ENCODE results near the gene PLAC8. TPM values are rescaled to one million over a fixed set of nuclear protein-coding genes. Genes with fewer than 3 reads are reported as not detected.
"Not testable (repeated sequence)": the region's sequence is repeated elsewhere in the genome, so short reads cannot be mapped to it uniquely, and the experiment has no call there.

Gene PLAC8, protein sequence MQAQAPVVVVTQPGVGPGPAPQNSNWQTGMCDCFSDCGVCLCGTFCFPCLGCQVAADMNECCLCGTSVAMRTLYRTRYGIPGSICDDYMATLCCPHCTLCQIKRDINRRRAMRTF
- 4.3 TPM for polyA plus RNA-seq (2013, experiment 1 of 2)
- polyA plus RNA-seq (2013, experiment 2 of 2), result 4.5 TPM

DNA sequence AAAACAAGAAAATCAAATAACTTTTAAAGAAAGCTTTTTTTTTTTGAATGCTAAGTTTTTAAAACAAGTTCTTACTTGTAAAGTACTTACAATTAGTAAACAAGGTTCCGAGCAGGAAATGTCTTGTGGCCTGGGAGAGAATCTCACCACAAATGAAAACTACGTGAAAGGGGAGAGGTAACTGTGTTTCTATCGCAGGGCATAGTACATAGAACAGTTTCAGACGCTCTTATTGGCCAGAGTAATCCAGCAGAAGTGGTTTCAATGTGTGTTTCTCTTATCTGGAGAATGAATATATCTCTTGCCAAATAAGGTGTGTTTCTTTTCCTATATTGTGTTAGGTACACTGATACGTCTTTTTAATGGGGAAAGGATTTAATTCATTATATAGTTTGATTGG lies at the start of gene PLAC8:
PLAC8 (minus strand) TSS at position 154 of the 400 bp plus-strand sequence. CDS start 6,808 bp downstream, outside the sequence.
- H3K4me1 ChIP-seq (ENCODE audit: control insufficient read depth, insufficient read depth, low read length, poor library complexity, severe bottlenecking), result peaks cover 16% of the 10 kb centered on the region
- no peak within 1 kb of the TSS for H3K4me3 ChIP-seq (ENCODE audit: extremely low read depth, insufficient read depth, low read length, poor library complexity, severe bottlenecking)
- no peaks in the 10 kb centered on the region for H3K9me3 ChIP-seq (ENCODE audit: control insufficient read depth, low read length)
- H3K27ac ChIP-seq (ENCODE audit: low read depth, low read length, severe bottlenecking), result peak within 1 kb of the TSS; percentile 38
- 63 to 68% methylated on average over 2 to 3 of the region's 5 CpGs for WGBS, 2 experiments (ENCODE audit: insufficient coverage in 2 of 2)
- no peaks in the 10 kb centered on the region for H3K36me3 ChIP-seq (ENCODE audit: control insufficient read depth, insufficient read depth, low read length)

DNA sequence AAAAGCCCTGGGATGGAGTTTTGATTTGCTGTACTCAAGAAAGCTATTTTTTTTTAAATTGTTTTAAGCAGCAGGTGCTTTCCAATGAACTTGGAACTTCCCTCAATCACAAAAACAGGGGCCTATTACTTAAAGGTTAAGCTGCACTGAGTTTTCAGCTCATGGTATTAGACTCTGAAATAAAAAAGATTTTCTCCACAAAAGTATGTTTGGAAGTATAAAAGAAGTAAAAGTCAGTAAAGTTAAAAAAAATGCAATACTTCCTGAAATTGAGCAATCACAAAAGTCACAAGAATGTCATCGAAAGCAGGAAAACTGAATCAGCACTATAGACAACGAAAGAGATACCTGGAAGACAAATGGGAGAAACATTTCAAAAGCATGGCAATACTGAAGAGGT lies 38.9 kb upstream of the PLAC8 start:
- Histone ChIP-seq H3K4me3 (ENCODE audit: extremely low read depth, insufficient read depth, low read length, poor library complexity, severe bottlenecking) (no peak overlapping the region), H3K27ac (ENCODE audit: low read depth, low read length, severe bottlenecking) (no peak overlapping the region), H3K4me1 (ENCODE audit: control insufficient read depth, insufficient read depth, low read length, poor library complexity, severe bottlenecking) (peaks cover 4% of the 10 kb centered on the region), H3K36me3 (ENCODE audit: control insufficient read depth, insufficient read depth, low read length) (no peaks in the 10 kb centered on the region), H3K9me3 (ENCODE audit: control insufficient read depth, low read length) (no peaks in the 10 kb centered on the region)
- 95% methylated on average over 2 of the region's 2 CpGs for WGBS, 2 experiments (ENCODE audit: insufficient coverage in 2 of 2)

DNA sequence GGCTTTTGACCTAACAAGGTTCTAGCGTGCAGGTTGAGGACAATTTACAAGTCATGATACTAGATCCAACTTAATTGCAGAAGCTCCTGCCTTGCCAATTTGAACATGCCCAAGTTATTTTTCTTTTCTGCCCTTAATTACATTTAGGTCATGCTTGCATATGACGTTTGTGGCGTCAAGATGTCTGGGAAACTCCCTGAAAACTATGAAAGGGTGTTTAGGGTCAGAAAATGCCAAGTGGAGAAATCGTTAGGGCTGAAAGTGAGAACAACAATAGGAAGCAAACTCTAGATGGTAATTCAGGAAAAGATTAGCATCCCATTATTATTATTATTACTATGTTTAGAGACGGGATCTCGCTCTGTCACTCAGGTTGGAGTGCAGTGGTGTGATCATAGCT lies 38.2 kb upstream of the PLAC8 start:
- H3K36me3 ChIP-seq (ENCODE audit: control insufficient read depth, insufficient read depth, low read length), result no peaks in the 10 kb centered on the region
- H3K9me3 ChIP-seq (ENCODE audit: control insufficient read depth, low read length), result no peaks in the 10 kb centered on the region
- 85 to 100% methylated on average over 2 to 4 of the region's 6 CpGs for WGBS, 2 experiments (ENCODE audit: insufficient coverage in 2 of 2)
- H3K27ac ChIP-seq (ENCODE audit: low read depth, low read length, severe bottlenecking), result no peak overlapping the region
- peaks cover 4% of the 10 kb centered on the region for H3K4me1 ChIP-seq (ENCODE audit: control insufficient read depth, insufficient read depth, low read length, poor library complexity, severe bottlenecking)
- no peak overlapping the region for H3K4me3 ChIP-seq (ENCODE audit: extremely low read depth, insufficient read depth, low read length, poor library complexity, severe bottlenecking)

DNA sequence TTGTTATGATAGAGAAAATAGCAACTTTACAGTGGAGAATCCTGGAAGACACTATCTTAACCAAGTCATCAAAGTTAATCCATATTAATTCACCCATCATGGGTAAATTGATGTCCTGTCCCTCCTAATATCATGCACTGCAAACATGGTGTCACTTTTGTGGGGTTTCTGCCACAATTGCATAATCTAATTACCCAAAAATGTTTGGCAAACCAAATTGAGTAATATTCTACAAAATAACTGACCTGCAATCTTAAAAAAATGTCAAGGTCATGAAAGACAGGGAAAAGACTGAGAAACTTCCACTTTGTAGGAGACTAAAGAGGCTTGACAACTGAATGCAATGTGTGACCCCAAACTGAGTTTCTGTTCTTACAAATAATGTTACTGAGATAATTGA lies 37.1 kb upstream of the PLAC8 start:
- H3K27ac ChIP-seq (ENCODE audit: low read depth, low read length, severe bottlenecking), result no peak overlapping the region
- H3K9me3 ChIP-seq (ENCODE audit: control insufficient read depth, low read length), result no peaks in the 10 kb centered on the region
- no peak overlapping the region for H3K4me3 ChIP-seq (ENCODE audit: extremely low read depth, insufficient read depth, low read length, poor library complexity, severe bottlenecking)
- H3K4me1 ChIP-seq (ENCODE audit: control insufficient read depth, insufficient read depth, low read length, poor library complexity, severe bottlenecking), result peaks cover 4% of the 10 kb centered on the region
- H3K36me3 ChIP-seq (ENCODE audit: control insufficient read depth, insufficient read depth, low read length), result no peaks in the 10 kb centered on the region

DNA sequence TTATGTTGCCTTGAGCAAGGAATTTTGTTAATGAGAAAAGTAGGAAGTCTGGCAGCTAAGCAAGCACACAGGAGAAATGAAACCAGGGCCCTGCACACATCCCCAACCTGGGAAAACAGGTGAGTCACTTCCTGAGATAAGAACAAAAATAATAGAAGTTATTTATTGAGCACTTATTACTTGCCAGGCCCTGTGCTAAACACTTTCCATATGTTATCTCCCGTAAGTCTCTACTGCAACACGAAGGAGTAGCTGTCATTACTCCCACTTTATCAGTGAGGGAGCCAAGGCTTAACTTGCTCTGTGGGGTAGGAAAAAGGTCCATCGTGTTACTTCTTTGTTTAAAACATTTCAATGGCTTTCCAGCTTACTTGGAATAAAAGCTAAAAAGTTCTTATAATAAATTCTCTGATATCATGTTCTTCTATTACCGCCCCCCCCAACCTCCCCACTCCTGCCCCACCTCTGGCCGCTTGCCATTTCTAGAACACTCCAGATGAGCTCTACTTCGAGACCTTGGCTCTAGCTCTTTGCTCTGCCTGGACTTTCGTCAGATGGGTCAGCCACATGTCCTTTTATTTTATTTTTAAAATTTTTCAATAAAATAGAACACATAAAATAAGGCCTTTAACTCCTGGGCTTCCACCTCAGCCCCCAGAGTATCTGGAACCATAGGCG lies 36.3 kb upstream of the PLAC8 start:
- no peaks in the 10 kb centered on the region for H3K36me3 ChIP-seq (ENCODE audit: control insufficient read depth, insufficient read depth, low read length)
- H3K9me3 ChIP-seq (ENCODE audit: control insufficient read depth, low read length), result no peaks in the 10 kb centered on the region
- WGBS, 2 experiments (ENCODE audit: insufficient coverage in 2 of 2), result 93 to 95% methylated on average over 3 to 4 of the region's 8 CpGs
- no peak overlapping the region for H3K27ac ChIP-seq (ENCODE audit: low read depth, low read length, severe bottlenecking)
- peaks cover 4% of the 10 kb centered on the region for H3K4me1 ChIP-seq (ENCODE audit: control insufficient read depth, insufficient read depth, low read length, poor library complexity, severe bottlenecking)
- H3K4me3 ChIP-seq (ENCODE audit: extremely low read depth, insufficient read depth, low read length, poor library complexity, severe bottlenecking), result no peak overlapping the region

DNA sequence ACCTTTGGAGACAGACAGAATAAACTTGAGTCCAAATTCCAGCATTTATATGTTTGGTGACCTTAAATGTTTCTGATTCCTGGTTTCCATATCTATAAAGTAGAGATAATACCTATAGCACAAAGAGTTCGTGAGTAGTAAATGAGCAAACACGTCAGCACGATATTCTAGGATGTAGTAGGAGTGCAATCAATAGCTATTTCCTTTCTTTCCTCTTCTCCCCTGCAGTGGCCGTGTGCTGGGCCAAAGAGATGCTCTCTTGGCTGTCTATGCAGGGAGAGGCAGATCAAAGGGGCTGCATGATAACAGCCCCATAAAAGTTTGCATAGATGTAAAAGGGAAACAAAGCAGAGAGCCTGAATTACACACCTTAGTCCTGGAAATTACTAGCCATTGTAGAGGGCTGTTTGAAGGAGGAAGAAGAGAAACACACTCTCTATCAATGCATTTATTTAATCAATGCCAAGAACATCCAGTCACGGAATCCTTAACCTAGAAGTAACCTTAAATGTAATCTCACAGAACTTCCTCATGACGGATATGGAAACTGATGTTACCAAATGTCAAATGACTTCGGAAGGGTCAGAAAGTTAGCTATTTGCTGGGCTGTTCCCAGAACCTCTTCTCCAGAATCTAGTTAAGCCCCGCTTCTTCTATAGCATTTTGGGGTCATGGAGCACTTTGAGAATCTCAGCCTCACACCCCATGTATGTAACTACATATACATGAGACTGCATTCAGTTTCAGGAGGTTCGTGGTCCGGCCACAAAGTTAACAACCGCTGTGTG lies 35.5 kb upstream of the PLAC8 start:
- H3K9me3 ChIP-seq (ENCODE audit: control insufficient read depth, low read length), result no peaks in the 10 kb centered on the region
- no peaks in the 10 kb centered on the region for H3K36me3 ChIP-seq (ENCODE audit: control insufficient read depth, insufficient read depth, low read length)
- H3K4me1 ChIP-seq (ENCODE audit: control insufficient read depth, insufficient read depth, low read length, poor library complexity, severe bottlenecking), result peaks cover 4% of the 10 kb centered on the region
- WGBS, 2 experiments (ENCODE audit: insufficient coverage in 2 of 2), result 84 to 92% methylated on average over 3 to 7 of the region's 11 CpGs
- H3K4me3 ChIP-seq (ENCODE audit: extremely low read depth, insufficient read depth, low read length, poor library complexity, severe bottlenecking), result no peak overlapping the region
- H3K27ac ChIP-seq (ENCODE audit: low read depth, low read length, severe bottlenecking), result no peak overlapping the region

DNA sequence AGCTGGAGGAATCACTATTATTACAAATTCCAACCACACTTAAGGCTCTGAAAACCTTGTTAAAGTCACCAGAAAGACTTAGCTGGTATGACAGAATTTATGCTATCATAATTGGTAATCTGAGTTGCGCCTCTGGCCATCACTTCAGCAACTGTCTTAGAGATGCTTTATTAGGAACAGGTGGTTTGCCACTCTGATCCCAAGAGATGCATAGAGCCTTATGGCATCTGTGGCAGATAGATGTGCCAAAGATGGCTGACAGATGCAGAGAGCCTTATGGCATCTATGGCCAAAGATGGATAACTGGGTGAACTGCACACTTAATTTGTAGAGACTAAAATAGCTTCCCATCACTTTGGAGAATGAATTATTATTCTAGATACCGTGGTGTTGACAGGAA lies 32.3 kb upstream of the PLAC8 start:
- Histone ChIP-seq H3K36me3 (ENCODE audit: control insufficient read depth, insufficient read depth, low read length) (no peaks in the 10 kb centered on the region), H3K4me3 (ENCODE audit: extremely low read depth, insufficient read depth, low read length, poor library complexity, severe bottlenecking) (no peak overlapping the region), H3K9me3 (ENCODE audit: control insufficient read depth, low read length) (no peaks in the 10 kb centered on the region), H3K27ac (ENCODE audit: low read depth, low read length, severe bottlenecking) (no peak overlapping the region), H3K4me1 (ENCODE audit: control insufficient read depth, insufficient read depth, low read length, poor library complexity, severe bottlenecking) (peaks cover 4% of the 10 kb centered on the region)
- WGBS, 2 experiments (ENCODE audit: insufficient coverage in 2 of 2), result 86 to 100% methylated on average over 1 of the region's 2 CpGs

DNA sequence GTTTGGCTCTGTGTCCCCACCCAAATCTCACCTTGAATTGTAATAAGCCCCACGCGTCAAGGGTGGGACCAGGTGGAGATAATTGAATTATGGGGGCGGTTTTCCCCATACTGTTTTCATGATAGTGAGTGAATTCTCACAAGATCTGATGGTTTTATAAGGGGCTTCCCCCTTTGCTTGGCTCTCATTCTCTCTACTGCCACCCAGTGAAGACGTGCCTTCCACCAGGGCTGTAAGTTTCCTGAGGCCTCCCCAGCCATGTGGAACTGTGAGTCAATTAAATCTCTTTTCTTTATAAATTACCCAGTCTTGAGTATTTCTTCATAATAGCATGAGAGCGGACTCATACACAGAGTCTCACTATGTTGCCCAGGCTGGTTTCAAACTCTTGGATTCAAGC lies 31.2 kb upstream of the PLAC8 start:
- H3K4me3 ChIP-seq (ENCODE audit: extremely low read depth, insufficient read depth, low read length, poor library complexity, severe bottlenecking); H3K9me3 ChIP-seq (ENCODE audit: control insufficient read depth, low read length); H3K27ac ChIP-seq (ENCODE audit: low read depth, low read length, severe bottlenecking); H3K4me1 ChIP-seq (ENCODE audit: control insufficient read depth, insufficient read depth, low read length, poor library complexity, severe bottlenecking); H3K36me3 ChIP-seq (ENCODE audit: control insufficient read depth, insufficient read depth, low read length): not testable (repeated sequence)
- 60 to 100% methylated on average over 1 to 2 of the region's 5 CpGs for WGBS, 2 experiments (ENCODE audit: insufficient coverage in 2 of 2)

DNA sequence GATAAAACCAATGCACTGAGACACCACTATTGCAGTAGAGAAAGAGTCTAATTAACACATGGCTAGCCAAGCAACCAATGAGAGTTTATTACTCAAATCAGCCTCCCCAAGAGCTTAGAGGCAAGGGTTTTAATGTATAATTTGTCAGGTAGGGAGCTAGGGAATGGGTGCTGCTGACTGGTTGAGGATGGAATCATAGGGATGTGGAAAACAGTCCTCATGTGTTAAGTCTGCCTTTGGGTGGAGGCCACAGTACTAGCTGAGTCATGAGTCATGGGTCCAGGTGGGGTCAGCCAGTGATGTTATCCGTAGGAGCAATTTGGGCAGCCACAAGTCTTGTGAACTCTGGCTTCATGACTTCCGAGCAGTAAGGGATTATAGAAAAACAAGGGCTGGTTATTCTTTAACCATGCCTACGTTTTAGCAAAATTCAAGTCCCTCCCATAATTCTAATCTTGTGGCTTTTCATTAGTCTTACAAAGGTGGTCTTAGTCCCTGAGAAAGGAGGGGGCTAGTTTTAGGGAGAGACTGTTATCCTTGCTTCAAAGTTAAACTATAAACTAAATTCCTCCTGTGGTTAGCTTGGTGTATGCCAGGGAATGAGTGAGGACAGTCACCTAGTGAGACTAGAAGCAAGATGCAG lies 25.1 kb upstream of the PLAC8 start:
- peaks cover 18% of the 10 kb centered on the region for H3K9me3 ChIP-seq (ENCODE audit: control insufficient read depth, low read length)
- no peak overlapping the region for H3K27ac ChIP-seq (ENCODE audit: low read depth, low read length, severe bottlenecking)
- H3K4me1 ChIP-seq (ENCODE audit: control insufficient read depth, insufficient read depth, low read length, poor library complexity, severe bottlenecking), result no peaks in the 10 kb centered on the region
- WGBS, 2 experiments (ENCODE audit: insufficient coverage in 2 of 2), result 90 to 100% methylated on average over 1 to 2 of the region's 3 CpGs
- no peaks in the 10 kb centered on the region for H3K36me3 ChIP-seq (ENCODE audit: control insufficient read depth, insufficient read depth, low read length)
- H3K4me3 ChIP-seq (ENCODE audit: extremely low read depth, insufficient read depth, low read length, poor library complexity, severe bottlenecking), result no peak overlapping the region

DNA sequence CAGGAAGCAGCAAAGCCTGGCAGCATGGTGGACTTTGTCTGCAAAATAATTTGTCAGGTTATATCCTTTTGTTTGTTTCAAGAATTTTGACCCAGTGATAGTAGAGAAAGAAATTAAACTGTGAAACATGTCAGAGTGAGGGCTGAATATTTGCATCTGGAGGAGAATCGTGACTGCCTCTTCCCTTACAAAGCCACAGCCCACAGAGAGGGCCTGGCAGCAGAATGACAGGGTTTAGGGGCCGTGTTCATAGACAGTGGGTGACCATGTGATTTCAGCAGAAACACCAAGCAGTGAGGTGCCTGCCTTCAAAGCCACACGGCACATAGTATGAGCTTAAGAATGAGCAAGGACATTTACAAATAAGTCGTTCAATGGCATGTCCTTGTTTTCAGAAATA lies 24.4 kb upstream of the PLAC8 start:
- no peaks in the 10 kb centered on the region for H3K4me1 ChIP-seq (ENCODE audit: control insufficient read depth, insufficient read depth, low read length, poor library complexity, severe bottlenecking)
- no peak overlapping the region for H3K4me3 ChIP-seq (ENCODE audit: extremely low read depth, insufficient read depth, low read length, poor library complexity, severe bottlenecking)
- no peaks in the 10 kb centered on the region for H3K36me3 ChIP-seq (ENCODE audit: control insufficient read depth, insufficient read depth, low read length)
- peaks cover 18% of the 10 kb centered on the region for H3K9me3 ChIP-seq (ENCODE audit: control insufficient read depth, low read length)
- H3K27ac ChIP-seq (ENCODE audit: low read depth, low read length, severe bottlenecking), result no peak overlapping the region
- 80 to 87% methylated on average over 3 to 4 of the region's 4 CpGs for WGBS, 2 experiments (ENCODE audit: insufficient coverage in 2 of 2)

Data from mesodermal cell (in vitro differentiated cells).